Stimulated activated CD8-positive, alpha-beta memory T cell treated with anti-CD3 and anti-CD28 coated beads, Interleukin-7, amount 100 ng/mL, for 4 hours (primary cell): ENCODE data around the gene ZBTB8B.

Experiments used
- DNase-seq, 2 donors: peaks; one replicate each; pipeline ENCODE4 v3.0.0-alpha.2; 2020; ENCODE audit warnings: low read depth in 2 of 2

Gene ZBTB8B

GRCh38 chr1:32508761-32509160, 43.9 kb downstream of the ZBTB8B start:
- no peak for DNase-seq

- DNase-seq, result no peak
These were observed 45.1 kb downstream of the ZBTB8B start for GRCh38 chr1:32509939-32510338.
